ENCODE data around the gene MINAR1.

The MINAR1 gene

GRCh38 chr15:79463781-79464270, 31.7 kb downstream of the MINAR1 start:
- TF ChIP-seq REST (IDR thresholded peaks at IDR 0.05; ENCODE audit: insufficient replicate concordance, low read depth), result no peak
- no peak for TF ChIP-seq SPI1 (IDR thresholded peaks at IDR 0.05; ENCODE audit: borderline replicate concordance, low read depth)
- no peaks in the 10 kb centered on the region for H3K27me3 ChIP-seq (ENCODE audit: insufficient read depth, poor library complexity, severe bottlenecking)
- no peak overlapping the region for H3K27ac ChIP-seq (replicated peaks)
- H3K4me3 ChIP-seq (replicated peaks; ENCODE audit: insufficient read depth, low read length), result no peak overlapping the region
- no peak for DNase-seq (ENCODE audit: low read depth in 1 of 2, low spot score in 1 of 2)

GRCh38 chr15:79466488-79466887, 34.4 kb downstream of the MINAR1 start:
- Histone ChIP-seq H3K4me3 (replicated peaks; ENCODE audit: insufficient read depth, low read length) (no peak overlapping the region), H3K27me3 (ENCODE audit: insufficient read depth, poor library complexity, severe bottlenecking) (no peaks in the 10 kb centered on the region), H3K27ac (replicated peaks) (no peak overlapping the region)
- no peak for DNase-seq (ENCODE audit: low read depth in 1 of 2, low spot score in 1 of 2)
- TF ChIP-seq REST (IDR thresholded peaks at IDR 0.05; ENCODE audit: insufficient replicate concordance, low read depth) (no peak), GABPA (IDR thresholded peaks at IDR 0.05; ENCODE audit: low read depth) (no peak), POLR2AphosphoS5 (IDR thresholded peaks at IDR 0.05; ENCODE audit: low read depth) (no peak), CTCF (IDR thresholded peaks at IDR 0.05; ENCODE audit: insufficient read depth, low read length) (no peak), SPI1 (IDR thresholded peaks at IDR 0.05; ENCODE audit: borderline replicate concordance, low read depth) (no peak)

- H3K4me3 ChIP-seq (replicated peaks; ENCODE audit: insufficient read depth, low read length), result no peak overlapping the region
- TF ChIP-seq GABPA (IDR thresholded peaks at IDR 0.05; ENCODE audit: low read depth), result no peak
- no peak for TF ChIP-seq REST (IDR thresholded peaks at IDR 0.05; ENCODE audit: insufficient replicate concordance, low read depth)
- TF ChIP-seq SPI1 (IDR thresholded peaks at IDR 0.05; ENCODE audit: borderline replicate concordance, low read depth), result no peak
- no peak for TF ChIP-seq CTCF (IDR thresholded peaks at IDR 0.05; ENCODE audit: insufficient read depth, low read length)
- no peak for TF ChIP-seq POLR2AphosphoS5 (IDR thresholded peaks at IDR 0.05; ENCODE audit: low read depth)
- no peaks in the 10 kb centered on the region for H3K27me3 ChIP-seq (ENCODE audit: insufficient read depth, poor library complexity, severe bottlenecking)
- DNase-seq (ENCODE audit: low read depth in 1 of 2, low spot score in 1 of 2), result no peak
- no peak overlapping the region for H3K27ac ChIP-seq (replicated peaks)
Observed at GRCh38 chr15:79467865-79468586, 35.9 kb downstream of the MINAR1 start.

All from HL-60 (cell line).